Endothelial cell of umbilical vein (primary cell): ENCODE measurements around the gene SPRR2G. TPM values are rescaled to one million over a fixed set of nuclear protein-coding genes. Genes with fewer than 3 reads are reported as not detected.
"Not testable (repeated sequence)": the region's sequence is repeated elsewhere in the genome, so short reads cannot be mapped to it uniquely, and the experiment has no call there.

Source experiments
- BruUV-seq: library from RNA; stranded (reverse); fragments of 400-500 nt; replicated peaks from 2 replicates; lab custom pipeline; 2021; lab: Mats Ljungman, UMichigan
- CTCF ChIA-PET: fragments of 300-600, 350-600 bp; sonication (Branson Sonifier 250); formaldehyde crosslinking; loops from one replicate; lab custom pipeline; 2021; ENCODE audit warnings: antibody characterized with exemption, inconsistent platforms; lab: Charles Lee
- POLR2A ChIA-PET: fragments of 300-600, 350-600 bp; sonication (Branson Sonifier 250); formaldehyde crosslinking; loops from one replicate; lab custom pipeline; 2021; ENCODE audit warnings: antibody characterized with exemption, inconsistent platforms; lab: Charles Lee
- DNase-seq: peaks from one replicate; pipeline ENCODE4 v3.0.0-alpha.2; 2011; ENCODE audit warnings: low read depth, low spot score
- FAIRE-seq: peaks from 2 replicates; lab custom pipeline; 2011; peaks lifted over from hg19 to GRCh38; lab: Jason Lieb, UNC
- H2AFZ ChIP-seq: 2 replicates; pipeline ENCODE4 v1.6.0; 2012; ENCODE audit warnings: low read depth, low read length, control low read depth, inconsistent platforms
- H3K27ac ChIP-seq: 2 replicates; pipeline ENCODE4 v1.5.1; 2011; ENCODE audit warnings: low read depth, mild to moderate bottlenecking, control low read depth, low read length, moderate library complexity; ENCODE audit not compliant: insufficient read depth
- H3K27me3 ChIP-seq, 2 experiments: 2 replicates each; pipeline versions ENCODE4 v1.6.0 to v1.6.1; 2011; ENCODE audit warnings: low read length in 2 of 2, mixed read lengths in 1 of 2; ENCODE audit not compliant: control insufficient read depth in 2 of 2, insufficient read depth in 2 of 2
- H3K36me3 ChIP-seq, 2 experiments: 2 replicates in 1 of 2; 3 replicates in 1 of 2; pipeline ENCODE4 v1.5.1; 2011; ENCODE audit warnings: low read length in 2 of 2, mild to moderate bottlenecking in 1 of 2, moderate library complexity in 1 of 2; ENCODE audit not compliant: control insufficient read depth in 2 of 2, insufficient read depth in 2 of 2; ENCODE audit errors: extremely low read depth in 1 of 2
- H3K4me1 ChIP-seq: 3 replicates; pipeline ENCODE4 v1.5.1; 2011; ENCODE audit warnings: mild to moderate bottlenecking, low read length; ENCODE audit not compliant: control insufficient read depth, insufficient read depth; ENCODE audit errors: extremely low read depth
- H3K4me2 ChIP-seq: 2 replicates; pipeline ENCODE4 v1.6.1; 2011; ENCODE audit warnings: low read length, control low read depth, mixed read lengths; ENCODE audit not compliant: insufficient read depth
- H3K4me3 ChIP-seq, 3 experiments: fragments of 200-600 bp in 1 of 3; sonication (generic), shearing (Covaris generic) in 1 of 3; replicated peaks in 1 of 3; 2 replicates each; pipeline ENCODE4 v1.5.1; 2011 to 2016; ENCODE audit warnings: control low read depth in 3 of 3, low read length in 3 of 3, mild to moderate bottlenecking in 2 of 3, inconsistent platforms in 1 of 3, low read depth in 1 of 3, moderate library complexity in 1 of 3; ENCODE audit not compliant: insufficient read depth in 1 of 3
- H3K79me2 ChIP-seq: 2 replicates; pipeline ENCODE4 v1.6.0; 2012; ENCODE audit warnings: low read length, inconsistent platforms; ENCODE audit not compliant: control insufficient read depth, insufficient read depth
- H3K9ac ChIP-seq: replicated peaks from 2 replicates; pipeline ENCODE3; 2011; ENCODE audit warnings: low read length, control low read depth; ENCODE audit not compliant: insufficient read depth; ENCODE audit errors: extremely low read depth
- H3K9me1 ChIP-seq: replicated peaks from 3 replicates; pipeline ENCODE4 v1.6.0; 2011; ENCODE audit warnings: mild to moderate bottlenecking, low read length; ENCODE audit not compliant: control insufficient read depth, insufficient read depth; ENCODE audit errors: extremely low read depth
- H3K9me3 ChIP-seq: replicated peaks from 2 replicates; pipeline ENCODE4 v1.5.1; 2012; ENCODE audit warnings: low read length, inconsistent platforms; ENCODE audit not compliant: control insufficient read depth, insufficient read depth
- H4K20me1 ChIP-seq: replicated peaks from 2 replicates; pipeline ENCODE3; 2011; ENCODE audit warnings: mild to moderate bottlenecking, low read length; ENCODE audit not compliant: control insufficient read depth, insufficient read depth; ENCODE audit errors: extremely low read depth
- CTCF ChIP-seq, 2 donors: IDR thresholded peaks; 1 replicate in 1 of 2; 2 replicates in 1 of 2; pipeline ENCODE4 v1.5.1; 2011; ENCODE audit warnings: low read length in 2 of 2, mild to moderate bottlenecking in 2 of 2, moderate library complexity in 2 of 2, control low read depth in 1 of 2, inconsistent platforms in 1 of 2, low read depth in 1 of 2; ENCODE audit not compliant: insufficient read depth in 1 of 2; ENCODE audit errors: extremely low read depth in 1 of 2
- EZH2 ChIP-seq: IDR thresholded peaks from 2 replicates; pipeline ENCODE4 v1.6.1; 2012; ENCODE audit warnings: borderline replicate concordance, low read depth, mild to moderate bottlenecking, moderate library complexity, low read length, inconsistent platforms; ENCODE audit not compliant: severe bottlenecking
- FOS ChIP-seq: IDR thresholded peaks from 2 replicates; pipeline ENCODE4 v1.6.1; 2011; ENCODE audit warnings: mild to moderate bottlenecking, low read length, moderate library complexity, borderline replicate concordance; ENCODE audit not compliant: insufficient read depth
- GATA2 ChIP-seq: IDR thresholded peaks from 2 replicates; pipeline ENCODE4 v1.7.0; 2011; ENCODE audit warnings: low read depth, mild to moderate bottlenecking, moderate library complexity, mixed read lengths, low read length; ENCODE audit not compliant: insufficient read length, insufficient read depth
- JUN ChIP-seq: IDR thresholded peaks from 2 replicates; pipeline ENCODE4 v1.6.1; 2011; ENCODE audit warnings: borderline replicate concordance, low read depth; ENCODE audit not compliant: insufficient read length, insufficient read depth
- MAX ChIP-seq: IDR thresholded peaks from 2 replicates; pipeline ENCODE4 v1.6.1; 2011; ENCODE audit not compliant: insufficient read depth, insufficient read length
- MYC ChIP-seq: IDR thresholded peaks from one replicate; pipeline ENCODE4 v1.6.1; 2011; ENCODE audit warnings: mild to moderate bottlenecking, low read depth, low read length
- POLR2AphosphoS5 ChIP-seq: IDR thresholded peaks from 2 replicates; pipeline ENCODE4 v1.6.1; 2012; ENCODE audit warnings: low read depth, mild to moderate bottlenecking, control low read depth, low read length, moderate library complexity; ENCODE audit not compliant: insufficient read depth
- dilution Hi-C: fragments of 300-500 bp; cut with MboI; formaldehyde crosslinking; loops from one replicate; pipeline ENCODE4 v1.15.0; 2019; ENCODE audit warnings: low sequenced_read_pairs; ENCODE audit not compliant: extremely low pct_ligation_motif_present
- intact Hi-C: fragments of 100-400 bp; cut with micrococcal nuclease; formaldehyde crosslinking; loops from one replicate; pipeline ENCODE4 v1.10.0; 2022
- polyA plus RNA-seq, 4 experiments: library from polyadenylated mRNA; depleted of rRNA in 3 of 4; stranded (reverse) in 3 of 4; unstranded in 1 of 4; fragments of >200 nt; gene quantifications; 2 replicates each; pipeline versions ENCODE4 v1.2.1 to v1.2.3, GENCODE V29; 2011 to 2012; ENCODE audit warnings: missing spikeins in 1 of 4
- total RNA-seq: library from RNA; stranded (reverse); gene quantifications from 2 replicates; pipeline ENCODE4 v1.2.3, GENCODE V29; 2021

SPRR2G gene
- total and polyA plus RNA-seq, 2 donors (not counting 3 experiments of a cell fraction or from before 2014, with no cell fraction given) = not detected

- H4K20me1 ChIP-seq = no peaks in the 10 kb centered on the region
- POLR2A ChIA-PET = no interaction called here
- H3K4me1 ChIP-seq = no peaks in the 10 kb centered on the region
- intact Hi-C loops (loop anchor here (1.0 kb wide), 1 partner anchor 323 kb away; no protein-coding TSS in a partner anchor), dilution Hi-C loops (no loop called here)
- H2AFZ ChIP-seq = no peak overlapping the region
- H3K27ac ChIP-seq = no peak overlapping the region
- CTCF ChIA-PET = interaction anchor here (0.8 to 2.8 kb wide), 8 partner anchors 9 to 540 kb away, joined by 3 to 38 read pairs (median 4); partner anchors contain the start of gene SMCP
- peak; percentile 7 to 16 for TF ChIP-seq CTCF (IDR thresholded peaks at IDR 0.05; ENCODE audit: extremely low read depth in 1 of 2, insufficient read depth in 1 of 2, low read depth in 1 of 2, low read length in 2 of 2)
- no peak for TF ChIP-seq JUN
- no peak overlapping the region for H3K9ac ChIP-seq
- no peaks in the 10 kb centered on the region for H3K36me3 ChIP-seq
- no peak for DNase-seq
- no peak overlapping the region for H3K4me2 ChIP-seq
- H3K4me3 ChIP-seq = no peak overlapping the region
- no peaks in the 10 kb centered on the region for H3K9me1 ChIP-seq
- no peaks in the 10 kb centered on the region for H3K79me2 ChIP-seq
- H3K27me3 ChIP-seq = no peaks in the 10 kb centered on the region
- FAIRE-seq = no peak
- BruUV-seq = no TSS peak
- no peaks in the 10 kb centered on the region for H3K9me3 ChIP-seq
These were observed 42.0 kb upstream of the SPRR2G start for GRCh38 chr1:153192697-153193096.

- no peak overlapping the region for H3K4me2 ChIP-seq
- H3K27ac ChIP-seq = no peak overlapping the region
- DNase-seq = no peak
- ChIA-PET POLR2A (no interaction called here), CTCF (interaction anchor here (1.0 kb wide), 1 partner anchor 321 kb away, joined by 4 read pairs; no protein-coding TSS in a partner anchor)
- dilution Hi-C loops (no loop called here), intact Hi-C loops (no loop called here)
- no TSS peak for BruUV-seq
- H3K27me3 ChIP-seq = no peaks in the 10 kb centered on the region
- no peaks in the 10 kb centered on the region for H3K9me3 ChIP-seq
- H3K9me1 ChIP-seq = no peaks in the 10 kb centered on the region
- no peaks in the 10 kb centered on the region for H3K36me3 ChIP-seq
- no peak for FAIRE-seq
- no peaks in the 10 kb centered on the region for H3K79me2 ChIP-seq
- no peaks in the 10 kb centered on the region for H4K20me1 ChIP-seq
- H2AFZ ChIP-seq = no peak overlapping the region
- H3K4me1 ChIP-seq = no peaks in the 10 kb centered on the region
- no peak overlapping the region for H3K9ac ChIP-seq
- no peak overlapping the region for H3K4me3 ChIP-seq
- TF ChIP-seq GATA2 = no peak
- no peak for TF ChIP-seq EZH2
- TF ChIP-seq POLR2AphosphoS5 = no peak
- TF ChIP-seq JUN = no peak
- no peak for TF ChIP-seq FOS
- TF ChIP-seq MYC = no peak
- no peak for TF ChIP-seq MAX
These were observed 39.7 kb upstream of the SPRR2G start for GRCh38 chr1:153190373-153190772.

- H3K9me3 ChIP-seq, H3K9me1 ChIP-seq, H3K4me1 ChIP-seq, H3K4me3 ChIP-seq, BruUV-seq, H4K20me1 ChIP-seq, H3K79me2 ChIP-seq, H3K27ac ChIP-seq, H3K9ac ChIP-seq, H3K27me3 ChIP-seq, FAIRE-seq, H3K36me3 ChIP-seq, intact Hi-C loops, H2AFZ ChIP-seq, H3K4me2 ChIP-seq, POLR2A ChIA-PET, dilution Hi-C loops, DNase-seq: not testable (repeated sequence)
- CTCF ChIA-PET = interaction anchor here (0.6 to 1.5 kb wide), 3 partner anchors 317 to 535 kb away, joined by 3 to 5 read pairs (median 3); no protein-coding TSS in a partner anchor
These were observed 37.6 kb upstream of the SPRR2G start for GRCh38 chr1:153188301-153188700.
